Activated naive CD8-positive, alpha-beta T cell treated with anti-CD3 and anti-CD28 coated beads, Interleukin-2, amount 10 ng/mL, durations not matched to agents 7 days and 5 days (primary cell): ENCODE data around the gene THBS2. TPM values are rescaled to one million over a fixed set of nuclear protein-coding genes. Genes with fewer than 3 reads are reported as not detected.
"Not testable (repeated sequence)": the region's sequence is repeated elsewhere in the genome, so short reads cannot be mapped to it uniquely, and the experiment has no call there.

Source experiments
- ATAC-seq: fragments of 150-1000 bp; cut with Tn5 transposase; one replicate; pipeline ENCODE4 v1.10.0; 2021; ENCODE audit warnings: low read depth, moderate library complexity
- POLR2A ChIA-PET: fragments of 350-600 bp; sonication (Branson Sonifier 250); formaldehyde crosslinking; loops from one replicate; lab custom pipeline; 2021; ENCODE audit warnings: antibody characterized with exemption; lab: Charles Lee
- DNase-seq: peaks from one replicate; pipeline ENCODE4 v3.0.0; 2021
- H3K27ac Mint-ChIP-seq: one replicate; pipeline ENCODE4 v1.8.0; 2022; ENCODE audit warnings: mild to moderate bottlenecking, mixed read lengths
- H3K27me3 Mint-ChIP-seq: one replicate; pipeline ENCODE4 v1.8.0; 2022; ENCODE audit warnings: mild to moderate bottlenecking, moderate library complexity, mixed read lengths
- H3K36me3 Mint-ChIP-seq: one replicate; pipeline ENCODE4 v1.8.0; 2021; ENCODE audit warnings: mild to moderate bottlenecking, mixed read lengths
- H3K4me1 Mint-ChIP-seq: one replicate; pipeline ENCODE4 v1.8.0; 2021; ENCODE audit warnings: mixed read lengths
- H3K4me3 Mint-ChIP-seq: one replicate; pipeline ENCODE4 v1.8.0; 2022; ENCODE audit warnings: mild to moderate bottlenecking, moderate library complexity, mixed read lengths
- H3K9me3 Mint-ChIP-seq: one replicate; pipeline ENCODE4 v1.8.0; 2021; ENCODE audit warnings: mixed read lengths
- total RNA-seq, 2 experiments: library from RNA; stranded (reverse); gene quantifications; one replicate each; pipeline ENCODE4 v1.2.3, GENCODE V29; 2021

The THBS2 gene
- total RNA-seq, 2 experiments from 2014 or later, result not detected

DNA sequence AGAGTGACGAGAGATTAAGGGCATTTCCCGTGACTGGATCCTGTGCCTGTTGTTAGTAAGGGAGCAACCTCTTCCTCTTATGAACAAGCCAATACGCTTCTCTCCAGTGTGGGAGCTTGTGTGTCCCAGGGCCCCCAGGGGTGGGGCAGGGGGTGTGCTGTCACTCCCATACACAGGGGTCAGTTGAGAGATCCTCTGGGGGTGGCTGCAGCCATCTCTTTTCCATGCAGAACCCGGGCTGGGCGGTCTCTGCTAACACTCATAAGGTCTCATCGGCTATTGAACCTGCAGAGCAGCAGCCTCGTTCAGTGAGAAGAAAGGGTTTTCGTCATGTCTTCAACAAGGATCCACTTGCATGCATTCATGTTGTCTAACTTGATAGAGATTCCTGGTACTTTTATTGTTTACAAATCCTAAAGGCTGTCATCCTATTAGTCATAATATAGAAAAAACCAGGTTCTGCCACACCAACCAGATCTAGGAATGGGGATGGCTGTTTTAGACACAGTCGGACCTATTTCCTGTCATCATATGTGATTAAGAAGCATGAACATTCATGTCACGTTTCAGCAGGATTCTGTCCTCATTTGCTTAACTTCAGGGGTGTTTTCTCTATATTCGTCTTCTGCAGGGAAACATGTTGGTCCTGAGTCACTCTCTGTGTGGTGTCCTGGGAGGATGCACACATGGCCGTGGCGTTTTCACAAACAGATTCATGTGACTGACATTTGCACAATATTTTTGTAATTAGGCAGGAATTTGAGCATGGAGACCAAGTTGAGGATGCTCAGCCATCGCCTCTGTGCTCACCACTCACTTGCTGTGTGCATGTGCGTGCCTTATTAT is 13.3 kb upstream of the THBS2 start:
- DNase-seq (no peak), ATAC-seq (no peak)
- peaks cover 6% of the 10 kb centered on the region for H3K27me3 Mint-ChIP-seq
- H3K27ac Mint-ChIP-seq, result no peak overlapping the region
- POLR2A ChIA-PET, result no interaction called here
- H3K4me1 Mint-ChIP-seq, result no peaks in the 10 kb centered on the region
- H3K9me3 Mint-ChIP-seq, result no peaks in the 10 kb centered on the region
- no peaks in the 10 kb centered on the region for H3K36me3 Mint-ChIP-seq
- H3K4me3 Mint-ChIP-seq, result no peak overlapping the region

DNA sequence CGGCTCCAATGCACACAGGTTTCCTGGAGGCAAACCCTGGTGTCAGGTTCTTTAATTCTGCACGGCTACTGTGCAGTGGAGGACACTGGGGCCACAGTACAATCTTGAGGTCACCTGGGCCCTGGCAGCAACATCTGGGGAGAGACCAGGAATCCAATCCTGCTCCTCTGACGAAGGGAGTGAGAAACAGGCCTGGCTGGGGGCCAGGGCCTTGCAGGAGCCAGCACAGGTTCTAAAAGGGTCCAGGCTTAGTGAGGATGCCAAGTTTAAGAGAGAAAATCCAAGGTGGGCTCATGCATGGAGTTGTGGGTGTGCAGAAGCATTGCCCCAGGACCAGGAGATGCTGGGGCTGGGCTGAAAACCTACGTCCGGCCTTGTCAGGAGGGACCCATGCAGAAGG is 12.6 kb upstream of the THBS2 start:
- DNase-seq (no peak), ATAC-seq (no peak)
- H3K4me1 Mint-ChIP-seq, result no peaks in the 10 kb centered on the region
- peaks cover 6% of the 10 kb centered on the region for H3K27me3 Mint-ChIP-seq
- POLR2A ChIA-PET, result no interaction called here
- H3K36me3 Mint-ChIP-seq, result no peaks in the 10 kb centered on the region
- H3K9me3 Mint-ChIP-seq, result no peaks in the 10 kb centered on the region
- no peak overlapping the region for H3K27ac Mint-ChIP-seq
- H3K4me3 Mint-ChIP-seq, result no peak overlapping the region

DNA sequence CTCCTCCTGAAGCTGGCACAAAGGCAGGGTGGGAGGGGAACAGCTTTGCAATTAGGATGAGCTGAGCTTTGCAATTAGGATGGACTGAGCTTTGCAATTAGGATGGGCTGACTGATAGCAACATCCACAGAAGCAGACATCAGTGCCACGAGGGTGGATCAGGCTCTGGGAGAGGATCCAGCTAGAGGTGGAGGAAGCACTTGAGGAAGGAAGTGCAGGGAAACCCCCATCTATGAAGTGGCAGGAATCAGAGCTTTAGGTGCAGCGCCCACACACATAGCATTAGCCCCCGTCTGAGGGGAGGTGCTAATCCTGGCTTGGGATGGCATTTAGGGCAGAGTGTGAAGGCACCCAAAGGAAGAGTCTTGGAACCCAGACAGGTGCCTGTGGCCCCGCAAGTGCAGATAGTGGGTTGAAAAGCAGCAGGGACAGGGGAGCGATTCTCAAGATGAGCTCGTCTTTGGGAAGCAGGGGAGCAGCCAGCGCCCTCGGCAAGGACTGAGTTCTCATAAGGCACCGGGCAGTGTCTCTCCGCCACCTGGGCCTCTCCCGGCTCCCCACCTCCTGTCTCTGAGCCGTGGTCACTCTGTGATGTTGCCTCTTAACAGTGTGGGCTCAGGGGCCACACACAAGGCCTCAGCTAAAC is 12.0 kb upstream of the THBS2 start:
- Mint-ChIP-seq H3K9me3 (no peaks in the 10 kb centered on the region), H3K4me1 (no peaks in the 10 kb centered on the region), H3K4me3 (no peak overlapping the region), H3K27ac (no peak overlapping the region), H3K27me3 (peaks cover 4% of the 10 kb centered on the region), H3K36me3 (no peaks in the 10 kb centered on the region)
- DNase-seq (no peak), ATAC-seq (no peak)
- POLR2A ChIA-PET, result no interaction called here

DNA sequence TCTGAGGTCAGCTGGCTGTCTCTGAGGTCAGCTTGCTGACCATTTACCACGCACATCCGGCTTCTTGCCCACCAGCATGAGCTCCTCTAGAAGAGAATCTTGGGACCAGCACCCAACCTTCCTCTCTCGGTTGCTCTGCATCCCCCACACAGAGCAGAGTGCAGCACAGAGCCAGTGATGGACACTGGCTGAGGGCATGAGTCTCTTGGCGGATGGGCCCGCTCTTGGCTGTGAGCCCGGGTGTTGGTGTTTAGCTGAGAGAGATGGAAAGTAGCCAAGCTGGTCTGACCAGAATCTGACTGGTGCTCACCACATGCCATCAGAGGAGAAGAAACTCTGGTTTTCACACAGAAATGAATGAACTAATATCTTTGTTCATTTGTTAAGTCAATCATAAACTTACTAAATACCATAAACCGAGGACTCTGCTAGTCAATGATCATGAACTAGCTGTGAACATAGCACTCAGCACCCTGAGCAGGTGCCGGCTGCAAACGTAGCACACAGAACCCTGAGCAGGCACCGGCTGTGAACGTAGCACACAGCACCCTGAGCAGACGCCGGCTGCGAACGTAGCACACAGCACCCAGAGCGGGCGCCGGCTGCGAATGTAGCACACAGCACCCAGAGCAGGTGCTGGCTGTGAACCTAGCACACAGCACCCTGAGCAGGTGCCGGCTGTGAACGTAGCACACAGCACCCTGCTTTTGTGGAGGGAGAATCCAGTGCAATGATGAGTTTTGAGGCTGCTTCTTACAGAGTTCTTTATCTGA is 10.4 kb upstream of the THBS2 start:
- no peaks in the 10 kb centered on the region for H3K36me3 Mint-ChIP-seq
- H3K9me3 Mint-ChIP-seq, result no peaks in the 10 kb centered on the region
- POLR2A ChIA-PET, result no interaction called here
- DNase-seq (no peak), ATAC-seq (no peak)
- no peak overlapping the region for H3K27ac Mint-ChIP-seq
- H3K4me1 Mint-ChIP-seq, result no peaks in the 10 kb centered on the region
- H3K4me3 Mint-ChIP-seq, result no peak overlapping the region
- peaks cover 2% of the 10 kb centered on the region for H3K27me3 Mint-ChIP-seq

DNA sequence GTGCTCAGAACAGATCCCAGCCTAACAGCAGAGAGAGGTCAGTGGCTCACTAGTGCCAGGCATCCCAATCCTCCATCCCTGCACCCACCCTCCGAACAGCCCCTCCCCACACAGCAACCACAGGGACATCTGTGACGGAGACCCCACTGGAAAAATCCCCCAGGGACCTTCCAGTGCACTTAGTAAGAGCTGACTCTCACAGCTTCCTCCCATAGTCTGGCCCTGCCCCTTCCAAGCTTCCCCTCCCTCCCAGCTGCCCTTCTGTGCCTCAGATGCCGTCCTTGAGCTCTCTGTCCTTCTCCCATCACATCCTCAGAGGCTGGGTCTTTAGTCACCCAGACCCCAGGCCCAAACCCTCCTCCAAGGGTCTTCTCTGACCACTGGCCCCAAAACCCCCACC is 9.7 kb upstream of the THBS2 start:
- Mint-ChIP-seq H3K27me3 (peaks cover 2% of the 10 kb centered on the region), H3K4me1 (no peaks in the 10 kb centered on the region), H3K4me3 (no peak overlapping the region), H3K27ac (no peak overlapping the region), H3K9me3 (no peaks in the 10 kb centered on the region), H3K36me3 (no peaks in the 10 kb centered on the region)
- DNase-seq (no peak), ATAC-seq (no peak)
- POLR2A ChIA-PET, result no interaction called here

DNA sequence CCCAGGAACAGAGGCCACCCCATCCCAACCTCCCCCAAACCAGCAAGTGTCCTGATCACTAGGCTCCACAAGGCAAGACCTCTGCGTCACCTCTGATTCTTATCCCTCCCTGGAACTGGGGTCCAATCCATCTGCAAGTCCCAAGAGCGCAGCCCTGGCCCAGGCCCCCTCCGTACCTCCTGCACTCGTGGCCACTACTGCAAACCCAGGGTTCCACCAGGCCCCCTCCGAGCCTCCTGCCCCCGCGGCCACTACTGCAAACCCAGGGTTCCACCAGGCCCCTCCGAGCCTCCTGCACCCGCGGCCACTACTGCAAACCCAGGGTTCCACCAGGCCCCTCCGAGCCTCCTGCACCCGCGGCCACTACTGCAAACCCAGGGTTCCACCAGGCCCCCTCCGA is 9.0 kb upstream of the THBS2 start:
- H3K4me3 Mint-ChIP-seq, H3K36me3 Mint-ChIP-seq, DNase-seq, POLR2A ChIA-PET, H3K27me3 Mint-ChIP-seq, H3K9me3 Mint-ChIP-seq, ATAC-seq, H3K27ac Mint-ChIP-seq, H3K4me1 Mint-ChIP-seq: not testable (repeated sequence)

DNA sequence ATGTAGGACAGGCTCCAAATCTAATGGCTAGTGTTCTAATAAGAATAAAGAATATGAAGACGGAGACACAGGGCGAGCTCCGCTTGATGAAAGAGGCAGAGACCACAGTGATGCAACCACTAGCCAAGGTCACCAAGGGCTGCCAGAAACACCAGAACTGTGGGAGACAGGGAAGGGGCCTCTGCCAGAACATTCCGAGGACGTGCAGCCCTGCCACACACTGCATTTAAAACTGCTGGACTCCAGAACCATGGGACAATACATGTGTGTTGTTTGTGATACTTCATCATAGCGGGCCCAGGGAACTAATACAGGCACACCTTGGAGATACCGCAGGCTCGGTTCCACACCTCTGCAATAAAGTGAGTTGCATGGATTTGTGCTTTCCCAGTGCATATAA is 2.9 kb upstream of the THBS2 start:
- H3K27ac Mint-ChIP-seq, result no peak overlapping the region
- POLR2A ChIA-PET, result no interaction called here
- ATAC-seq (no peak), DNase-seq (no peak)
- no peaks in the 10 kb centered on the region for H3K36me3 Mint-ChIP-seq
- no peaks in the 10 kb centered on the region for H3K9me3 Mint-ChIP-seq
- H3K4me3 Mint-ChIP-seq, result no peak overlapping the region
- H3K4me1 Mint-ChIP-seq, result peaks cover 3% of the 10 kb centered on the region
- peaks cover 45% of the 10 kb centered on the region for H3K27me3 Mint-ChIP-seq

DNA sequence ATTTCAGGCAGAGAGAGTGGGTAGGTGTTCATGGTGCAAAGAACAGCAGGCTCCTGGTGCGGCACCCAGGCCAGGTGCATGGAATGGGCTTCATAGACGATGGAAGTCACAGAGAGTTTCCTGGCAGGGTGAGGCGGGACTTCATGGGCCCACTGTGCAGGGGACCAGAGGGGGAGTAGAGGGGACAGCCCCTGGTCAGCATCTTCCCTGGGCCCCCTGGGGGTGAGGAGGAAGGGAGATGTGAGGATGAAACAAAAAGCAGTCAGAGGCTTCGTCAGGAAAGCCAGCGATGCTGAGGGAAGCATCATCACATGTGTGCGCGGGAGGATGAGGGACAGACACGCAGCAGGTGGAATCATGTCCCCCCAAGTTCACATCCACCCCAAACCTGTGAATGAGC is 2.4 kb upstream of the THBS2 start:
- H3K9me3 Mint-ChIP-seq, result no peaks in the 10 kb centered on the region
- H3K27me3 Mint-ChIP-seq, result peaks cover 49% of the 10 kb centered on the region
- H3K4me3 Mint-ChIP-seq, result no peak overlapping the region
- H3K36me3 Mint-ChIP-seq, result no peaks in the 10 kb centered on the region
- no peak for ATAC-seq
- POLR2A ChIA-PET, result no interaction called here
- peaks cover 3% of the 10 kb centered on the region for H3K4me1 Mint-ChIP-seq
- H3K27ac Mint-ChIP-seq, result no peak overlapping the region
- DNase-seq, result no peak

DNA sequence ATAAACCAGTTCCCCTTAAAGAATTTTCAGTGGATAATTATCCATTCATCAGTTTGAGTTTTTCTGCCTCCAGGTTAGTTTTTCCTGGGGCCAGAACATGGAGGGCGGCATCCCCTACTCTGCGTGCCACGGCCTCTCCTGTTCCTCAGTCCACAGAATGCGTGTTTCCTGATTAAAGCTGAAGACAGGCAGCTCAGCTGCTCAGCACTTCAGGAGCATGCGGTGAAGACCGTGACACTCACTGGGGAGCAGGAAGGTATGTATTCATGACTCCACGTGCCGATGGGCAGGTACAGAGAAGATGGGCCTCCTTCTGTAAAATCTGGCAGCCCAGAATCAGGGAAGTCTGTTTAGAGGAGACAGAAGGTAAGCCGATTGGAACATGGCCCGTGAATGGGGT is 2.0 kb upstream of the THBS2 start:
- no peaks in the 10 kb centered on the region for H3K36me3 Mint-ChIP-seq
- ATAC-seq (no peak), DNase-seq (no peak)
- H3K27me3 Mint-ChIP-seq, result peaks cover 53% of the 10 kb centered on the region
- H3K9me3 Mint-ChIP-seq, result no peaks in the 10 kb centered on the region
- POLR2A ChIA-PET, result no interaction called here
- H3K4me1 Mint-ChIP-seq, result peaks cover 3% of the 10 kb centered on the region
- H3K27ac Mint-ChIP-seq, result no peak overlapping the region
- no peak overlapping the region for H3K4me3 Mint-ChIP-seq

DNA sequence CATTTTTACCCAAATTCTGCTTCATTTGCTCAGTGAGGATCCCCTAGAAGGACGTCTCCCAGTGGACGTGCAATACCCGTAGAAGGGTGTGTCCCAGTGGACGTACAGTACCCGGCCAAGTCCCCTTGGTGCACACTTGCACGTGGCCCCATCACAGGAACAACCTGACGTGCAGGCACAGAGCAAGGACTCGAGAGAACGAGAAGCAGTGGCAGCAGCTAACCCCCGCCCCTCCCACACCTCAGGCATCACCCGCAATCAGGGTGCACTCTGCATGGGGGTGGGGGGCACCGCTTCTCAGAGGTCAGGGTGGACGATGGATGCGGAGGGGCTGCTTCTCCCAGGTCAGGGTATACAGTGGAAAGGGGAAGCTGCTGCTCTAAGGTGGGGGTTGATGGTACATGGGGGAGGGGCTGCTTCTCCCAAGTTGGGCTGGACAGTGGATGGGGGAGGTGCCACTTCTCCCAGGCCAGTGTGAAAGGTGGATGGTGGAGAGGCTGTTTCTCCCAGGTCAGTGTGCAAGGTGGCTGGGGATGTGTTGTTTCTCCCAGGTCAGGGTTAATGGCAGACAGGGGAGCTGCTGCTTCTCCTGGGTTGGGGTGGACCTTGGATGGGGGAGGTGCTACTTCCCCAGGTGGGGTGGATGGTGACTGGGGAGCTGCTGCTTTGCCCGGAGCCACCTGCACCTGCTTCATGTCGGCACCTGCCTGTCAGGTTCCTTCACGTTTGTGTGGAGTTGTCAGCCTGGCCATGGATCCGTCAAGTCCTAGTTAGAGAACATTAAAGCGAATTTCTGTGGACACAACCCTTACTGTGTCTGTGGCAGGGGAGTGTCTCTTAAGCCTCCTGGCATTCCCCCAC is 1.0 kb upstream of the THBS2 start:
- Mint-ChIP-seq H3K9me3 (no peaks in the 10 kb centered on the region), H3K36me3 (no peaks in the 10 kb centered on the region), H3K27me3 (peaks cover 62% of the 10 kb centered on the region), H3K4me3 (no peak overlapping the region), H3K27ac (no peak overlapping the region), H3K4me1 (peaks cover 3% of the 10 kb centered on the region)
- ATAC-seq (no peak), DNase-seq (no peak)
- POLR2A ChIA-PET, result no interaction called here

DNA sequence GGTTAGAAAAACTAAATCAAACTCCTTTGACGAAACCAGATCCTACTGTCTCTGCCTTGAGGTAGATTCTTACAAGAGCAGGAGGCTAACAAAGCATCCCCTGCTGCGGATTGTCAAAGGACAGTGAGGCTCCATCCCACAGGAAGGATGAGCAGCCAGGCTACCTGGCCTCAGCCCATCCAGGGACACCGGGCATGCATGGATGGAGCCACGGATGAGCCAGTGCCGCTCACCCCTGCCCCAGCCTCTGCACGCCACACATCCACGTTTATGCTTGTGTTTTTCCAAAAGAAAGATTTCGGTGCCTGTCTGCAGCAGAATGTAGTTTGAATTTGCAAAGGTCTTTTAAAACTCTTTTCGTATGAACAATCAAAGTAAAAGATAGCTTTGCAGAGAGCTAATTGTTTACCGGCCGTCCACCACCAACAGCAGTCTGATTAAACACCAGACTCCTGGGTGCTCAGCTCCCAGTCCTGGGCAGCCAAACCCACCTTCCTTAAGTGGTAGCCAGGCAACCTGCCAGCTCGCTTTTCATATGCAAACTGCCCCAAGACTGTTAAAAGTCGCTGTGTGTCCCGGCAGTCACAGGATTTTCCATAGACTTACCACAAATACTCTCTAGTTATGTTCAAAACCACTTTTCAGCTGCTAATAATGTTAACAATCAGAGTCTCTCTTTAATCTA is 999 bp downstream of the THBS2 start:
- DNase-seq (no peak), ATAC-seq (no peak)
- peaks cover 6% of the 10 kb centered on the region for H3K9me3 Mint-ChIP-seq
- no peak overlapping the region for H3K4me3 Mint-ChIP-seq
- H3K27ac Mint-ChIP-seq, result no peak overlapping the region
- POLR2A ChIA-PET, result no interaction called here
- peaks cover 62% of the 10 kb centered on the region for H3K27me3 Mint-ChIP-seq
- peaks cover 3% of the 10 kb centered on the region for H3K4me1 Mint-ChIP-seq
- H3K36me3 Mint-ChIP-seq, result no peaks in the 10 kb centered on the region

DNA sequence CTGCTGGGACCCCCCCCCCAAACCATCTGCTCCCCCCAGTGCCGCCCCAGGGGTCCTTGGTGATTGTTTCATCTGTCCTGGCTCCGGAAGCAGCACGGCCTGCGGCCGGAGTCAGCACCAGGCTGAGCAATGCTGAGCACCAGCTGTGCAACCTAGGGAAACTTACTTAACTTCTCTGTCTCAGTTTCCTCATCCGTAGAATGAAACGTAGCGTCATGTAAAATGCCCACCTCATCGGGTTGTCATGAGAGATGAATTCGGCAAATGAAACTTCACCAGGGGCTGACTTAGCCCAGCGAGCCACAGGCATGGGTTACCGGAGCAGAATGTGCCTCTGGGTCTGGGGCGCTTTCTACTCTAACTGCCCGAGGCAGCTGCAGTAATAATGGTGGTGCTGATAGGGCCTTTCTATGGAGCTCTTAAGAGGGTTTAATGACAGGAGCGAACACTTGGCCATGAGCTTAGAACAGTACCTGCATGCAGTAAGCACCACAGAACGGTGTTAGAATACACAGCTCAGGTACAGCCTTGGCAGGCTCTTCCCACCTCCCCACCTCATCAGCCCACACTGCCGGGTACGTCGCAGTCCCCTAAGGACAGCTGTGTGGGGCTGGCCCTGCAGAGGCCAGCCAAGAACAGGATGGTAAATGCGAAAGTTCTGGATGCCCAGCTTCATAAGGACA is 1.7 kb downstream of the THBS2 start:
- H3K27me3 Mint-ChIP-seq, result peaks cover 62% of the 10 kb centered on the region
- peaks cover 12% of the 10 kb centered on the region for H3K9me3 Mint-ChIP-seq
- H3K4me3 Mint-ChIP-seq, result no peak overlapping the region
- POLR2A ChIA-PET, result no interaction called here
- ATAC-seq (no peak), DNase-seq (no peak)
- peaks cover 3% of the 10 kb centered on the region for H3K4me1 Mint-ChIP-seq
- H3K36me3 Mint-ChIP-seq, result no peaks in the 10 kb centered on the region
- H3K27ac Mint-ChIP-seq, result no peak overlapping the region
